HG02943 (cell line): ENCODE measurements around the gene NEK8.
A peak's percentile ranks its signal among the peaks of the same experiment; 100 is the strongest.

Source experiments
- ATAC-seq: cut with Tn5 transposase; IDR thresholded peaks from one replicate; pipeline ENCODE4 v1.9.1; 2021; ENCODE audit warnings: mild to moderate bottlenecking, low read depth, moderate library complexity; ENCODE audit not compliant: unreplicated experiment

Gene NEK8

GRCh38 chr17:28728364-28729200, at the start of gene NEK8:
Gene NEK8, plus strand, starts transcription at chr17:28728788. Its CDS starts 26 bp downstream, at chr17:28728814.
- peak; percentile 41 for ATAC-seq

DNA sequence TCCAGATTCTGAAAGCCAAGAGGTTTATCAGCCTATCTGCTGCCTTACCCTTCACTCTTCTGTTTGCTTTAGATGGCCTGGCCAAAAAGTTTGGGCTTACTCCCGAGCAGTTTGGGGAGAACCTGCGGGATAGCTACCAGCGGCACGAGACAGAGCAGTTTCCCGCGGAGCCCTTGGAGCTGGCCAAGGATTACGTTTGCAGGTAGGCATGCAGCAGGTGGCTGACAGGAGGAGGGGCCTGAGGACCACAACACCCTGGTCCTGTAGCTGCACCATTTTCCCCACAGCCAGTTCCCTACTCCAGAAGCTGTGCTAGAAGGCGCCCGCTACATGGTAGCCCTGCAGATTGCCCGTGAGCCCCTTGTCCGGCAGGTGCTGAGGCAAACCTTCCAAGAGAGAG, 45.9 kb upstream of the NEK8 start:
- no peak for ATAC-seq

GRCh38 chr17:28684963-28685362, 43.6 kb upstream of the NEK8 start:
- no peak for ATAC-seq

DNA sequence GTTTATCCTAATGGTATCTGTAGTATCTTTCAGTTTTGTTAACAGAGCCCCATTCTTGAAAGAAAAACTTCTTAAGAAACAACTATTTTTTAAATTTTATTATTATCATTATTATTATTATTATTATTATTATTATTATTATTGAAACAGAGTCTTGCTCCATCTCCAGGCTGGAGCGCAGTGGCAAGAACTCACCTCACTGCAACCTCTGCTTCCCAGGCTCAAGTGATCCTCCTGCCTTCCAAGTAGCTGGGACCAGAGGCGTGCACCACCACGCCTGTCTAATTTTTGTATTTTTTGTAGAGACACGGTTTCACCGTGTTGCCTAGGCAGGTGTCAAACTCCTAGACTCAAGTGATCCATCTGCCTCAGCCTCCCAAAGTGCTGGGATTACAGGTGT, 43.2 kb upstream of the NEK8 start:
- ATAC-seq = no peak

- ATAC-seq = no peak
These were observed 42.3 kb upstream of the NEK8 start for GRCh38 chr17:28686296-28686695.

- ATAC-seq = no peak
These were observed 40.1 kb upstream of the NEK8 start for GRCh38 chr17:28688481-28688880.

DNA sequence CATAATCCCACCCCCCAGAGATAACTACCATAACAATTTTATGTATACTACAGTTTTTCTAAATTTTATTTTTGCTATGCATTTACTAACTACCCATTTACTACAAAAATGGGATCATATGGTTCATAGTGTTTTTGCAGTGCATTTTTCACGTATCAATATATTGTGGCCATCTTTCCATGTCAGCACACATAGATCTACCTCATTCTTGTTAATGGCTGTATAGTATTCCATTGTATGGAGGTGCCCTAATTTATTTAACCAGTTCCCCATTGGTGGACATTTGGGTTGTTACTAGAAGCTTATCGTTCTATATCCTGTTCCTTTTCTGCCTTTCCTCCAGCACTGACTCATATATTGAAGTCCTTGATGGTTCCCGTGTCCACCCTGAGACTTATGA, 39.6 kb upstream of the NEK8 start:
- no peak for ATAC-seq

GRCh38 chr17:28693869-28694268, 34.7 kb upstream of the NEK8 start:
- ATAC-seq = no peak

GRCh38 chr17:28698253-28698941, 30.2 kb upstream of the NEK8 start:
- ATAC-seq = no peak

DNA sequence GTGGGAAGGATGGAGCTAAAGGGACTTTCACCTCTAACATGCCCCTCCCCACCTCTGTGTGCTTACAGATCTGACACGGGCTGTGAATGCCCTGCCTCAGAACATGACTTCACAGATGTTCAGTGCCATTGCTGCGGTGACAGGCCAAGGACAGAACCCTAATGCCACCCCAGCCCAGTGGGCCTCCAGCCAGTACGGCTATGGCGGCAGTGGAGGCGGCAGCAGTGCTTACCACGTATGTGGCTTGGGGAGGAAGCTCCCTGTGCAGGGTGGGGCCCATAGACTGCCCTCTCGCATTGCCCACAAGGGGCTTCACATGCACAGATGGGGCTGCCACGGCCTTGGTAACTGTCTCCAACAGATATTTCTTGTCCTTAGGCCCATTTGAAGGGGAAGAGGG, 28.3 kb upstream of the NEK8 start:
- no peak for ATAC-seq

DNA sequence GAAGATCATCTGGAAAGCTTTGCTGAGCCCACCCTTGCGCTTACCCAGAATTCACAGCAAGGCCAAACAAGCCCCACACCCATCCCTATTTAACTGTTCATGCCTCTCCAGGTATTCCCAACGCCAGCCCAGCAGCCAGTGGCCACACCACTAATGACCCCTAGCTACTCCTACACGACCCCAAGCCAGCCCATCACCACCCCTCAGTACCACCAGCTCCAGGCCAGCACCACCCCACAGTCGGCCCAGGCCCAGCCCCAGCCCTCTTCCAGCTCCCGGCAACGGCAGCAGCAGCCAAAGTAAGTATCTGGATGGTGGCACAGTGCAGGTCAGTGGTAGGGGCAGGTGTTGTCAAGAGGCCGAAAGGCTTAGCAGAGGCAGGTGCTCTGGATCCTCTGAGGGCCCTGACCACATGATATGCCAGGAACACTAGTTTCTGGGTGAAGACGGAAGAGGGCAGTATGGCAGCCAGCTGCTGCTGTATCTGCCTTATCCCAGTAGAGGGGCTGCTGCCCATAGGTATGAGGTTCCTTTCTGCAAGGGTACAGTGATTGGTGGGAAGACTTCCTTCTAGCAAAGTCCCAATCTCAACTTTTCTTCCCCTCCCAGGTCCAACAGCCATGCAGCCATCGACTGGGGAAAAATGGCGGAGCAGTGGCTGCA, 27.6 kb upstream of the NEK8 start:
- ATAC-seq = no peak

DNA sequence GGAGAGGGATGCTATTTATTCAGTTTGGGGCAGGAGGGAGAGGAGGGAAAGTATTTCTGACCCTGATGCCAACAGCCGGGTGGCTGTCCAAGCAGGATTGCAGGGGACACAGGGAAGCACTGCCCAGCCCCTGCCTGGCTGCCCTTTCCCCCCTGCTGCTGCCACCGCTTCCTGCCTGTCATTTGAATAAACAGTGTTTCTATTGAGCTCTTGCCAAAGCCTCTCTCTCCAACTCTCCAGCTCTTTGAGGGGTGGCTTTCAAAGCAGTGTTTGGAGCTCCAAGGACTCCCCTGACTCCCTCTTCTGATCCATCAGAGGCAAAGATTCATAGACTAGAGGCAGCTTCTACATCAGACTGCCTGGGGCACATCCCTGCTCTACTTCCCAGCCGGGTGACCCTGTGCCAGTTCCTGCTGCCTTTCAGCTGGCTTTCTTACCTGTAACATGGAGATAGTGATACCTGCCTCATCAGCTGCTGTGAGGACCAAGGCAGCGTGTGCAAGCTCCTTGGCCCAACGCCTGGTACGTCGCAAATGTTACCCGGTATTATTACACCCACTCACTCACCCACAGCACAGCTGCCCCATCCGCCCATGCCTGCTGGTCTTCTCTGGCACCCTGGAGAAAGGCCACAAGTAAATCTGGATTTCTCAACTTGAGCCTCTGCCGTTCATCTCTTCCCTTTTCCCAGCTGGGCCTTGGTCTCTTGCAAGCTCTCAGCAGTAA, 26.4 kb upstream of the NEK8 start:
- no peak for ATAC-seq

DNA sequence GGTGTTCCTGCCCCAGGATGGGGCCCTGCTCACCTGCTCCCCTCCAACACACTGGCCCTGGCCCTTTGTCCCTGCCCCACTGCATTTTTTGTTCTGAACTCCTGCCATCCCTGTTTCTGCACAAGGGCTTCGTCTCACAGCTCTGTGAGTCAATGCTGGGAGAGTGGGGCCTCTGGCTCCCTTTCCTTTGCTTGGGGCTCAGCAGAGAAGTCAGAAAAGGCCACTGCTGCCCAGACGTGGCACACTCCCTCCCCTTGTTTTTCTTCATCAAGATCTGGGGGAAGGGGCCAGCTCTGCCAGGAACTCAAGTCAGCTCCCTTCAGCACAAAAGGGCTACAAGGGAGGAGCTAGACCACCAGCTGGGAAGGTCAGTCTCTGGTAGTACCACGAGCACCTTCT, 25.8 kb upstream of the NEK8 start:
- no peak for ATAC-seq

GRCh38 chr17:28703552-28704218, 24.9 kb upstream of the NEK8 start:
- ATAC-seq = no peak

DNA sequence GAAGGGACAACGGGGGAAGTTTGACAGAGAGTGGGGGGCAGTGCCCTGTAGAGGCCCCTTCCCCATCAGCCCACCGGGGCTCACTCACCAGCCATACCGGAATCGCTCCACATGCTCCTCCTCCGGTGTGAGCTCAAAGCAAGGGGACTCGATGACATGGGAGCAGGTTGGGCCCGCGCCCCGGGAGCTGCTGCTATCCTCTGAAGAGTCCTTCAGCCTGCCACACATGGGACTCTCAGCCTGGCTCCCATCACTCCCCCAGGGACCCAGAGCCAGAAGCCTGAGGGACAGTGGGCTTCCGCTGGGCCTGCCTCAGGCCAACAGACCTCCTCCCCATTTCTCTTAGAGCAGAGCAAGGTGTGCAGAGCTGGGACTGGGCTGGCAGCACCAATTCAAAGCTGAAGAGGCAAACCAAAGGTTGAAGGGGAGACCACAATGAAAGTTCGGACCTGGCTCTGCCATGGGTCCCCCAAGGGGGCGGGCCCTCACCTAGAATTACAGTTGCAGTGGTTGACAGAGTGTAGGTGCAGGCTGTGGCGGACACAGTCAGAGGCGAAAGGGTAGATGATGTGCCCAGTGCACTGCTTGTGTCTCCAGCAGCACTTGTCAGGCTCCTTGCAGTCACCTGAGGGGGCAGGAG, 24.2 kb upstream of the NEK8 start:
- no peak for ATAC-seq

DNA sequence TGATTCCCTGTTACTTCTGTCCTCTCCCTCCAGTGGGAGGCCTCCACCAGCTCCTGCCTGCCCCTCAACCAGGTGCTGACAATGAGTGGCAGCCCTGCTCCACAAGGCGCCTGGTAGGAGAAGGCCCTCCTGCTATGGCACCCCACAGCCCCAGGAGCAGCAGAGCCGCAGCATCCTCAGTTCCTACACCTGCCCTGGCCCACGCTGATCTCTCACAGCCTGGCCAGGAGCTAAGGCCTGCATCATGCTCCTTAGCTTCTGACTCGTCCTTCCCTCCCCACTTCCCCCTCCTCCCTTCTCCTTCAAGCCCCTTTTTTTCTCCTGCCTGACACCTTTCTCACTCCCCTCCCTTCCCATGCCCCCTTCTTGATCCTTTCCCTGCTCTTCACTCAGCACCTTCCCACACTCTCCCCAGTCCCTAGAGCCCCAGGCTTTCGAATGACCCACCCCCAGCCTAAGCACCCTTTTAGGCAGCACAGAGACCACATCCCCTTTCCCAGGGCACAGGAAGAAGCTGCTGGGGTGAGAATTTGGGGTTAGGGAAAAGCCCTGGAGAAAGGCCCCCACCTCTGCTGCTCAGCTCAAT, 23.4 kb upstream of the NEK8 start:
- ATAC-seq = no peak

DNA sequence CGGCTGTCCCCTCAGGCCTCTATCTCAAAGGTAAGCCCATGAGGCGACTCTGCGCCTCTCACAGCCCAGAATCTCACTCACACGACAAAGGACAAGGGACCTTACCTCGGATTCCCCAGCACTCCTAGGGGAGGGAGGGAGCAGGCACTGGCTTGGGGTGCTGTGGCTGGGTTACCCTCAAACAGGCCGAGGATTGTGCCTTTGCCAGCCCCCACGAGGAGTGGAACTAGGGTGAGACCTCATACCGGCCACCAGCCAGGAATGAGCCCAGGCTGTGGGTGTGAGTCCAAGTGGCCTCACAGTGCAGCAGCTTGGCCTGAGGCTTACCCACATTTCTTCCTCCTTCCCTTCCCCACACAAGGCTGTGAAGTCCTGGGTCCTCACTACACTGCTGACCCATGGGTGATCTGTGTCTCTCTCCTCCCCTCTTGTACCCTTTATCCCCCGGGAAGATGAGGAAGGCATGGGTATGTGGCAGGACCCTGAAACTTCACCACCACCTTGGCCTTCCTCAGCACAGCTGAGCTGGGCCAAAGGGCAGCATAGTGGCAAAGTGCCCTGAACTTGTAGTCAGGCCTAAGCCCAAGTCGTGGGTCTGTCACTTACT, 22.8 kb upstream of the NEK8 start:
- ATAC-seq = no peak

- ATAC-seq = no peak
These were observed 21.9 kb upstream of the NEK8 start for GRCh38 chr17:28706471-28707338.
